Activated naive CD8-positive, alpha-beta T cell treated with anti-CD3 and anti-CD28 coated beads, Interleukin-2, amount 10 ng/mL, durations not matched to agents 7 days and 5 days (primary cell): ENCODE data around the gene ARSG. TPM values are rescaled to one million over a fixed set of nuclear protein-coding genes. Genes with fewer than 3 reads are reported as not detected.
"Not testable (repeated sequence)": the region's sequence is repeated elsewhere in the genome, so short reads cannot be mapped to it uniquely, and the experiment has no call there.

Source experiments
- ATAC-seq: fragments of 150-1000 bp; cut with Tn5 transposase; one replicate; pipeline ENCODE4 v1.10.0; 2021; ENCODE audit warnings: low read depth, moderate library complexity
- POLR2A ChIA-PET: fragments of 350-600 bp; sonication (Branson Sonifier 250); formaldehyde crosslinking; loops from one replicate; lab custom pipeline; 2021; ENCODE audit warnings: antibody characterized with exemption; lab: Charles Lee
- DNase-seq: peaks from one replicate; pipeline ENCODE4 v3.0.0; 2021
- H3K27ac Mint-ChIP-seq: one replicate; pipeline ENCODE4 v1.8.0; 2022; ENCODE audit warnings: mild to moderate bottlenecking, mixed read lengths
- H3K27me3 Mint-ChIP-seq: one replicate; pipeline ENCODE4 v1.8.0; 2022; ENCODE audit warnings: mild to moderate bottlenecking, moderate library complexity, mixed read lengths
- H3K36me3 Mint-ChIP-seq: one replicate; pipeline ENCODE4 v1.8.0; 2021; ENCODE audit warnings: mild to moderate bottlenecking, mixed read lengths
- H3K4me1 Mint-ChIP-seq: one replicate; pipeline ENCODE4 v1.8.0; 2021; ENCODE audit warnings: mixed read lengths
- H3K4me3 Mint-ChIP-seq: one replicate; pipeline ENCODE4 v1.8.0; 2022; ENCODE audit warnings: mild to moderate bottlenecking, moderate library complexity, mixed read lengths
- H3K9me3 Mint-ChIP-seq: one replicate; pipeline ENCODE4 v1.8.0; 2021; ENCODE audit warnings: mixed read lengths
- total RNA-seq, 2 experiments: library from RNA; stranded (reverse); gene quantifications; one replicate each; pipeline ENCODE4 v1.2.3, GENCODE V29; 2021

ARSG gene
- total RNA-seq, 2 experiments from 2014 or later = 10.4 to 10.9 TPM

DNA sequence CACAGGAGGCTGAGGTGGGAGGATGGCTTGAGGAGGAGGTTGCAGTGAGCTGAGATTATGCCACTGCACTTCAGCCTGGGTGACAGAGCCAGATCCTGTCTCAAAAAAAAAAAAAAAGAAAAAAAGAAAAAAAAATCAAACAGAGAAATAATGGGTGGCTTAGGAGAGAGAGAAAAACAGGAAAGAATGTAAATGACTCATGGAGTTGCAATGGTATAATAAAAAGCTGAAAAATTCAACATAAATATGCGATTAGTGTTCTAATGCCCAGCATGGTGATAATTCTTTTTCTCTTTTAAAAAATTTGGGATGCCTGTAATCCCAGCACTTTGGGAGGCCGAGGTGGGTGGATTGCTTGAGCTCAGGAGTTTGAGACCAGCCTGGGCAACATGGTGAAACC lies 63.0 kb downstream of the ARSG start:
- Mint-ChIP-seq H3K36me3 (peaks cover 15% of the 10 kb centered on the region), H3K27ac (peak overlapping the region; percentile 9), H3K4me1 (peaks cover 64% of the 10 kb centered on the region)
- POLR2A ChIA-PET = interaction anchor here (0.6 to 4.0 kb wide), 5 partner anchors 34 to 923 kb away, joined by 3 to 37 read pairs (median 4); partner anchors contain the start of genes ARSG and SLC16A6
- ATAC-seq, H3K4me3 Mint-ChIP-seq, H3K27me3 Mint-ChIP-seq, DNase-seq, H3K9me3 Mint-ChIP-seq: not testable (repeated sequence)

- H3K36me3 Mint-ChIP-seq = peaks cover 15% of the 10 kb centered on the region
- peaks cover 60% of the 10 kb centered on the region for H3K4me1 Mint-ChIP-seq
- not testable (repeated sequence) for H3K4me3 Mint-ChIP-seq, H3K9me3 Mint-ChIP-seq, DNase-seq, ATAC-seq, H3K27me3 Mint-ChIP-seq
- POLR2A ChIA-PET = interaction anchor here (0.6 to 4.0 kb wide), 6 partner anchors 10 to 990 kb away, joined by 3 to 37 read pairs (median 6); partner anchors contain the start of genes ARSG and SLC16A6
- H3K27ac Mint-ChIP-seq = peak overlapping the region; percentile 1
These were observed 63.8 kb downstream of the ARSG start for GRCh38 chr17:68355108-68355507.

GRCh38 chr17:68356520-68356919 lies 65.2 kb downstream of the ARSG start:
- Mint-ChIP-seq H3K4me3 (peak overlapping the region; percentile 78), H3K9me3 (no peaks in the 10 kb centered on the region), H3K36me3 (peaks cover 15% of the 10 kb centered on the region), H3K27ac (peak overlapping the region; percentile 86), H3K4me1 (peaks cover 52% of the 10 kb centered on the region), H3K27me3 (no peaks in the 10 kb centered on the region)
- DNase-seq (peak; percentile 65), ATAC-seq (peak; percentile 94)
- POLR2A ChIA-PET = interaction anchor here (1.0 to 2.9 kb wide), 7 partner anchors 10 to 68 kb away, joined by 3 to 29 read pairs (median 9); partner anchors contain the start of genes ARSG and SLC16A6

DNA sequence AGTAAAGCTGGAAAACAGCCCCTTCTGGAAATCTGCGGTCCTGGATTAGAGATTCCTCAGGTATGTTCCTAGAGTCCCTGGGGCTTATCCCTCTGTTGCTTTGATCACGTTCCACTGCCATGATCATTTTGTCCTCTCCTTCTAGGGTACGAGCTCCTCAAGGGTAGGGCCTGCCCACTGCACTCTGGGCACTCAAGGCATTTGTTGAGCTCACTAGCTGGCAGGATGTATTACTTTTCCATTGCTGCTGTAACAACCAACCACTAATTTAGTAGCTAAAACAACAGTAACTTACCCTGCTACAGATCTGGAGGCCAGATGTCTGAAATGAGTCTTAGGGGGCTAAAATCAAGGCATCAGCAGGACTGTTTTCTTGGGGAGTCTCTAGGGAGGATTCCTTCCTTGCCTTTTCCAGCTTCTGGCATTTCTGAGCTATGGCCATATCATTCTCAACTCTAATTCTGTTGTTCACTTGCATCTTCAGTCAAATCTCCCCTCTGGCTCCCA lies 65.7 kb downstream of the ARSG start:
- peak; percentile 55 for ATAC-seq
- H3K4me3 Mint-ChIP-seq = peak overlapping the region; percentile 78
- POLR2A ChIA-PET = interaction anchor here (0.7 to 2.9 kb wide), 9 partner anchors 10 to 81 kb away, joined by 3 to 29 read pairs (median 8); partner anchors contain the start of genes ARSG and SLC16A6

DNA sequence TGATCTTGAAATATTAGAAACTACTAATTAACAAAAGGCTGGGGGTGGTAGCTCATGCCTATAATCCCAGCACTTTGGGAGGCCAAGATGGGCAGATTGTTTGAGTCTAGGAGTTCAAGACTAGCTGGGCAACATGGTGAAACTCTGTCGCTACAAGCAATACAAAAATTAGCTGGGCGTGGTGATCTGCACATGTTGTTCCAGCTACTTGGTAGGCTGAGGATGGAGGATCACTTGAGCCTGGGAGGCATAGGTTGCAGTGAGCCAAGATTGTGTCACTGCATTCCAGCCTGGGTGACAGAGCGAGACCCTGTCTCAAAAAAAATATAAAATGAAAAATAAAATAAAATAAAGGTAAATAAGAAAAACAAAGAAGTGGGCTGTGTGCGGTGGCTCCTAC lies 66.6 kb downstream of the ARSG start:
- ATAC-seq (no peak), DNase-seq (no peak)
- POLR2A ChIA-PET = interaction anchor here (1.4 to 2.9 kb wide), 3 partner anchors 11 to 66 kb away, joined by 8 to 29 read pairs (median 12); partner anchors contain the start of genes ARSG and SLC16A6
- Mint-ChIP-seq H3K4me1 (peaks cover 43% of the 10 kb centered on the region), H3K36me3 (peaks cover 11% of the 10 kb centered on the region), H3K27me3 (no peaks in the 10 kb centered on the region), H3K9me3 (no peaks in the 10 kb centered on the region), H3K4me3 (no peak overlapping the region), H3K27ac (no peak overlapping the region)

More for the DNA sequence above, 65.7 kb downstream of the ARSG start:
- Mint-ChIP-seq H3K27me3 (no peaks in the 10 kb centered on the region), H3K9me3 (no peaks in the 10 kb centered on the region), H3K27ac (peak overlapping the region; percentile 86), H3K4me1 (peaks cover 48% of the 10 kb centered on the region), H3K36me3 (peaks cover 13% of the 10 kb centered on the region)
- DNase-seq = no peak

GRCh38 chr17:68359791-68360535 lies 68.7 kb downstream of the ARSG start:
- Mint-ChIP-seq H3K9me3 (no peaks in the 10 kb centered on the region), H3K4me3 (no peak overlapping the region), H3K27me3 (no peaks in the 10 kb centered on the region), H3K4me1 (peaks cover 38% of the 10 kb centered on the region), H3K27ac (no peak overlapping the region), H3K36me3 (peaks cover 14% of the 10 kb centered on the region)
- ATAC-seq (no peak), DNase-seq (no peak)
- POLR2A ChIA-PET = no interaction called here

GRCh38 chr17:68365469-68365868 lies 74.2 kb downstream of the ARSG start:
- ATAC-seq (no peak), DNase-seq (no peak)
- no peak overlapping the region for H3K4me3 Mint-ChIP-seq
- H3K9me3 Mint-ChIP-seq = no peaks in the 10 kb centered on the region
- H3K36me3 Mint-ChIP-seq = peaks cover 8% of the 10 kb centered on the region
- POLR2A ChIA-PET = no interaction called here
- H3K27me3 Mint-ChIP-seq = no peaks in the 10 kb centered on the region
- peaks cover 12% of the 10 kb centered on the region for H3K4me1 Mint-ChIP-seq
- no peak overlapping the region for H3K27ac Mint-ChIP-seq

GRCh38 chr17:68368387-68368786 lies 77.1 kb downstream of the ARSG start:
- no peak overlapping the region for H3K27ac Mint-ChIP-seq
- H3K4me3 Mint-ChIP-seq = no peak overlapping the region
- no peak for DNase-seq
- H3K4me1 Mint-ChIP-seq = peaks cover 10% of the 10 kb centered on the region
- no peaks in the 10 kb centered on the region for H3K27me3 Mint-ChIP-seq
- no peak for ATAC-seq
- no peaks in the 10 kb centered on the region for H3K9me3 Mint-ChIP-seq
- POLR2A ChIA-PET = interaction anchor here (0.5 kb wide), 1 partner anchor 12 kb away, joined by 3 read pairs; no protein-coding TSS in a partner anchor
- H3K36me3 Mint-ChIP-seq = peaks cover 14% of the 10 kb centered on the region

GRCh38 chr17:68375566-68375965 lies 84.3 kb downstream of the ARSG start:
- DNase-seq = no peak
- peaks cover 7% of the 10 kb centered on the region for H3K36me3 Mint-ChIP-seq
- no peak overlapping the region for H3K27ac Mint-ChIP-seq
- H3K4me1 Mint-ChIP-seq = peaks cover 1% of the 10 kb centered on the region
- ATAC-seq = no peak
- H3K9me3 Mint-ChIP-seq = no peaks in the 10 kb centered on the region
- no peak overlapping the region for H3K4me3 Mint-ChIP-seq
- H3K27me3 Mint-ChIP-seq = peaks cover 4% of the 10 kb centered on the region
- POLR2A ChIA-PET = no interaction called here

DNA sequence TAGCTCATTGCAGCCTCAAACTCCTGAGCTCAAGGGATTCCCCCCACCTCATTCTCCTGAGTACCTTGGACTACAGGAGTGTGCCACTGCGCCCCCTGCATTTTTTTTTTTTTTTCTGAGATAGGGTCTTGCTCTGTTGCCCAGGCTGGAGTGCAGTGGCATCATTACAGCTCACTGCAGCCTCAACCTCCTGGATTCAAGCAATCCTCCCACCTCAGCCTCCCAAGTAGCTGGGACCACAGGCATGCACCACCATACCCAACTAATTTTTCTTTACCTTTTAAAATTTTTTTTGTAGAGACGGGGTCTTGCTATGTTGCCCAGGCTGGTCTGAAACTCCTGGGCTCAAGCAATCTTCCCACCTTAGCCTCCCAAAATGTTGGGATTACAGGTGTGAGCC lies 84.9 kb downstream of the ARSG start:
- H3K9me3 Mint-ChIP-seq, POLR2A ChIA-PET: not testable (repeated sequence)

GRCh38 chr17:68377771-68378267 lies 86.5 kb downstream of the ARSG start:
- peaks cover 2% of the 10 kb centered on the region for H3K36me3 Mint-ChIP-seq
- H3K4me1 Mint-ChIP-seq = peaks cover 9% of the 10 kb centered on the region
- ATAC-seq (no peak), DNase-seq (no peak)
- no peak overlapping the region for H3K4me3 Mint-ChIP-seq
- POLR2A ChIA-PET = no interaction called here
- H3K9me3 Mint-ChIP-seq = no peaks in the 10 kb centered on the region
- H3K27ac Mint-ChIP-seq = no peak overlapping the region
- peaks cover 6% of the 10 kb centered on the region for H3K27me3 Mint-ChIP-seq

More for the DNA sequence above, 84.9 kb downstream of the ARSG start:
- H3K27ac Mint-ChIP-seq, H3K4me3 Mint-ChIP-seq, H3K27me3 Mint-ChIP-seq, H3K4me1 Mint-ChIP-seq, DNase-seq, ATAC-seq, H3K36me3 Mint-ChIP-seq: not testable (repeated sequence)

DNA sequence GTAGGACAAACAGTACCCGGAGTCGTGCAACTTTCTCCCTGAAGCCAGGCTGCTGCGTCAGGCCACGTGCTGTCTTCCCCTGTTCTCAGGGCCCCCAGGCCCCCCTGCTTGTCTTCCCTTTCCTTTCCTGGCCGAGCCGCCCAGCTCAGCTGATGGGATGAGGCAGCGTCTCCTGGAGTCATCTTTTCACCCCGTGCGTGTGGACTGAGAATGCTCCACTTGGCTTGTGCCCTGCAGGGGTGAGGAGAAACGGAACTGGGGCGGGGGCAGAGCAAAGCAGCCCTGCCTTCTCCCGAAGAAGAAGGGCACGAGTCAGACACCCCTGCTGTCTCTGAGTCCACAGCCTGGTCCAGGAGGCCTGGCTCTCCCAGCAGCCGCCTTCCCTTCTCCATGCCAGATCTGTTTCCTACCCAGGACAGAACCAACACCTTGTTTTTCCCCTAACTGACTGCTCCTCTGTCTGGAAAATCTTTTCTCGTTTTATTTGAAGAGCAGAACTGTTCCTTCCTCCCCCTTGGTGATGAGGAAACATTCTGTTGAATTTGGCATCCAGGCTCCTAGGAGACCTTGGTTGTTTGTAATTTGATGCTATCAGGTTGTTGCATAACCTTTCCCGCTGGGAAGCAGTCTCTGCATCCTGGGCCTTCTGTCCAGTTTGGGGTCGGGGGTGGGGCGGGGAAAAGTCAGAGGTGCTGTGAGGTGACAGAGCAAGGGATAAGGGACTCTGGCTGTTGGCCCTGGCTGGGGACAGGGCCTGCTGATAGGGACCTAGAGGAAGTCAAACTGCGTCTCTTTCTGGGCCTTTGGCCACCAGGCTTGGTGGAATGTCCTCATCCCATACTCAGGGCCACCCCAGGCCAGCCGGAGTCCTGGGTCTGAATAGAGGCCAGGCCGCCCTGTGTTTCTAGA lies 87.2 kb downstream of the ARSG start:
- peaks cover 6% of the 10 kb centered on the region for H3K27me3 Mint-ChIP-seq
- no peaks in the 10 kb centered on the region for H3K9me3 Mint-ChIP-seq
- peaks cover 2% of the 10 kb centered on the region for H3K36me3 Mint-ChIP-seq
- POLR2A ChIA-PET = no interaction called here
- no peak overlapping the region for H3K27ac Mint-ChIP-seq
- ATAC-seq (no peak), DNase-seq (no peak)
- H3K4me1 Mint-ChIP-seq = peaks cover 14% of the 10 kb centered on the region
- no peak overlapping the region for H3K4me3 Mint-ChIP-seq

- Mint-ChIP-seq H3K4me3 (no peak overlapping the region), H3K27ac (no peak overlapping the region), H3K4me1 (peaks cover 20% of the 10 kb centered on the region), H3K27me3 (peaks cover 6% of the 10 kb centered on the region), H3K36me3 (peaks cover 2% of the 10 kb centered on the region), H3K9me3 (no peaks in the 10 kb centered on the region)
- POLR2A ChIA-PET = no interaction called here
- ATAC-seq (no peak), DNase-seq (no peak)
These were observed 87.8 kb downstream of the ARSG start for GRCh38 chr17:68379177-68379510.
